Measurements from ENCODE around the gene MAP3K7.

The MAP3K7 gene

DNA sequence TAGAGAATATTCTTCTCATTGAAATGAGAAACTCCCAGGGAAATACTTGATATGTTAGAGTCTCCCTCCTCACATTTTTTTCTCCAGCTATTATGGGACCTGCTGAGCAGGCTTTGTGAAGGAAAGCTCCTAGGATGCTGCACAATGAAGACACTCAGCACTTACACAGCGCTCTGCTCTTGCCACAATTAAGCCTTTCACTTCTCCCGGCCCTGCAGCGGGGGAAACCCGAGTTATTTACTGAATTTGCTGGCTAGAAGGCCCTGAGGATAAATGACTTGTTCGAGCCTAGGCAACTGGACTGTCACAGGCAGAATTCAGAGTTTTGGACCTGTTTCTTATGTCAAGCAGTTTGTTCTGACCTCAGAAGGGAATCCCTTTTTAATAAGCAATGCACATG is 102.0 kb downstream of the MAP3K7 start:
- Histone ChIP-seq H3K9me3 (ENCODE audit: insufficient read depth, low read length, severe bottlenecking) (peaks cover 8% of the 10 kb centered on the region), H3K4me3 (ENCODE audit: low read depth in 1 of 2, low read length in 2 of 2) (no peak overlapping the region), H3K79me2 (ENCODE audit: insufficient read depth, low read length) (no peaks in the 10 kb centered on the region), H3K9ac (ENCODE audit: low read depth, low read length) (no peak overlapping the region), H3K4me1 (ENCODE audit: insufficient read depth, low read length) (no peaks in the 10 kb centered on the region), H3K27ac (ENCODE audit: low read length) (no peak overlapping the region), H3K4me2 (ENCODE audit: insufficient read depth, low read length) (no peak overlapping the region), H3K27me3 (ENCODE audit: insufficient read depth, low read length, poor library complexity) (no peaks in the 10 kb centered on the region), H3K36me3 (ENCODE audit: insufficient read depth, low read length) (no peaks in the 10 kb centered on the region), H4K20me1 (ENCODE audit: insufficient read depth, low read length) (no peaks in the 10 kb centered on the region), H2AFZ (ENCODE audit: low read depth, low read length) (no peak overlapping the region)
- ATAC-seq (ENCODE audit: insufficient read depth, low read depth): no peak
- no peak for DNase-seq
- TF ChIP-seq, protein P1, sequence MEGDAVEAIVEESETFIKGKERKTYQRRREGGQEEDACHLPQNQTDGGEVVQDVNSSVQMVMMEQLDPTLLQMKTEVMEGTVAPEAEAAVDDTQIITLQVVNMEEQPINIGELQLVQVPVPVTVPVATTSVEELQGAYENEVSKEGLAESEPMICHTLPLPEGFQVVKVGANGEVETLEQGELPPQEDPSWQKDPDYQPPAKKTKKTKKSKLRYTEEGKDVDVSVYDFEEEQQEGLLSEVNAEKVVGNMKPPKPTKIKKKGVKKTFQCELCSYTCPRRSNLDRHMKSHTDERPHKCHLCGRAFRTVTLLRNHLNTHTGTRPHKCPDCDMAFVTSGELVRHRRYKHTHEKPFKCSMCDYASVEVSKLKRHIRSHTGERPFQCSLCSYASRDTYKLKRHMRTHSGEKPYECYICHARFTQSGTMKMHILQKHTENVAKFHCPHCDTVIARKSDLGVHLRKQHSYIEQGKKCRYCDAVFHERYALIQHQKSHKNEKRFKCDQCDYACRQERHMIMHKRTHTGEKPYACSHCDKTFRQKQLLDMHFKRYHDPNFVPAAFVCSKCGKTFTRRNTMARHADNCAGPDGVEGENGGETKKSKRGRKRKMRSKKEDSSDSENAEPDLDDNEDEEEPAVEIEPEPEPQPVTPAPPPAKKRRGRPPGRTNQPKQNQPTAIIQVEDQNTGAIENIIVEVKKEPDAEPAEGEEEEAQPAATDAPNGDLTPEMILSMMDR (IDR thresholded peaks at IDR 0.05; ENCODE audit: borderline replicate concordance, extremely low read depth, low read length, poor library complexity, severe bottlenecking): no peak
- no peak for TF ChIP-seq EZH2 (IDR thresholded peaks at IDR 0.05; ENCODE audit: borderline replicate concordance, low read depth, low read length, severe bottlenecking)

DNA sequence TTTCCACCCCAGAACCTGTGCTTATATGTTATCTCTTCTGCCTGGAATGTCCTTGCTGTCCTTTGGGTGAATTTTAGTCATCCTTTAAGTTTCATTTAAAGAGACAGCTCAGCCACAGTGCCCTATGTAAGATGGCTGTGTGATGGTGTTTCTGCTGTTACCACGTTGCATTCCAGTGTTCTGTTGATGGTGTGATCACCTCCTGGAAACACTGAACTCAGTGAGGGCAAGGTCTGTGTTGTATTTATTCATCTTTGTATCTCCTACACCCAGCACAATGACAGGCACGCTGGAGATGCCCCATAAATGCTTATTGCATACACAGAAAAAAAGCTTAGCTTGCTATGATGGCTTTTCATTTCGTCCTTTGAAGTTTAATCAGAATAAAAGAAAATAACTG is 102.5 kb downstream of the MAP3K7 start:
- H3K9me3 ChIP-seq (ENCODE audit: insufficient read depth, low read length, severe bottlenecking): peaks cover 8% of the 10 kb centered on the region
- H3K9ac ChIP-seq (ENCODE audit: low read depth, low read length): no peak overlapping the region
- ATAC-seq (ENCODE audit: insufficient read depth, low read depth) (no peak), DNase-seq (no peak)
- H3K27me3 ChIP-seq (ENCODE audit: insufficient read depth, low read length, poor library complexity): no peaks in the 10 kb centered on the region
- no peak overlapping the region for H3K27ac ChIP-seq (ENCODE audit: low read length)
- H3K4me1 ChIP-seq (ENCODE audit: insufficient read depth, low read length): 0 out of 2 replicates have a peak, but pooled peaks cover 3% of the 10 kb centered on the region
- no peak overlapping the region for H2AFZ ChIP-seq (ENCODE audit: low read depth, low read length)
- H3K36me3 ChIP-seq (ENCODE audit: insufficient read depth, low read length): no peaks in the 10 kb centered on the region
- no peaks in the 10 kb centered on the region for H3K79me2 ChIP-seq (ENCODE audit: insufficient read depth, low read length)
- no peaks in the 10 kb centered on the region for H4K20me1 ChIP-seq (ENCODE audit: insufficient read depth, low read length)
- no peak overlapping the region for H3K4me3 ChIP-seq (ENCODE audit: low read depth in 1 of 2, low read length in 2 of 2)
- TF ChIP-seq, protein P1 (IDR thresholded peaks at IDR 0.05; ENCODE audit: borderline replicate concordance, extremely low read depth, low read length, poor library complexity, severe bottlenecking): no peak
- no peak for TF ChIP-seq EZH2 (IDR thresholded peaks at IDR 0.05; ENCODE audit: borderline replicate concordance, low read depth, low read length, severe bottlenecking)
- H3K4me2 ChIP-seq (ENCODE audit: insufficient read depth, low read length): no peak overlapping the region

DNA sequence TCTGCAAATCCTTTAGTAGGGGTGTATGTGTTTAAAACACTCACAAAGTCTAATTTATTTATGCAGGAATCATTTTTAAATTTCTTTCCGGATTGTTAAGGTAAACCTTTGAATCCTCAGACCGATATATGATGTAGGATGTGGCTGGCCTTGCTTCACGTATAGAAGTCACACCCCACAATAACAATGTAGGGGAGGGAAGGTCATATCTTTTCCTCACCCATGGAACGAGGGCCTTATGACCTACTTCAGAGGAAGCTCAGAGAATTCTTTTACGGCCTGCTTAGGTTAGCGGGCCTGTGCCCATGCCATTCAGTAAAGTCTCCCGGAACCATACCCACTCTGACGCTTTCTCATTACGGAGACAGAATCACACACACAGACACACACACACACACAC is 102.9 kb downstream of the MAP3K7 start:
- no peaks in the 10 kb centered on the region for H3K36me3 ChIP-seq (ENCODE audit: insufficient read depth, low read length)

More for the DNA sequence above, 102.9 kb downstream of the MAP3K7 start:
- peaks cover 7% of the 10 kb centered on the region for H3K4me1 ChIP-seq (ENCODE audit: insufficient read depth, low read length)
- no peak overlapping the region for H3K4me2 ChIP-seq (ENCODE audit: insufficient read depth, low read length)
- H3K27ac ChIP-seq (ENCODE audit: low read length): no peak overlapping the region
- no peaks in the 10 kb centered on the region for H4K20me1 ChIP-seq (ENCODE audit: insufficient read depth, low read length)
- no peak overlapping the region for H2AFZ ChIP-seq (ENCODE audit: low read depth, low read length)
- peaks cover 8% of the 10 kb centered on the region for H3K9me3 ChIP-seq (ENCODE audit: insufficient read depth, low read length, severe bottlenecking)
- ATAC-seq (ENCODE audit: insufficient read depth, low read depth) (no peak), DNase-seq (no peak)
- no peak overlapping the region for H3K9ac ChIP-seq (ENCODE audit: low read depth, low read length)
- TF ChIP-seq, protein P1 (IDR thresholded peaks at IDR 0.05; ENCODE audit: borderline replicate concordance, extremely low read depth, low read length, poor library complexity, severe bottlenecking): no peak
- TF ChIP-seq EZH2 (IDR thresholded peaks at IDR 0.05; ENCODE audit: borderline replicate concordance, low read depth, low read length, severe bottlenecking): no peak
- H3K4me3 ChIP-seq (ENCODE audit: low read depth in 1 of 2, low read length in 2 of 2): no peak overlapping the region
- no peaks in the 10 kb centered on the region for H3K27me3 ChIP-seq (ENCODE audit: insufficient read depth, low read length, poor library complexity)
- H3K79me2 ChIP-seq (ENCODE audit: insufficient read depth, low read length): no peaks in the 10 kb centered on the region

All from DND-41 (cell line).